Progenitor cell of endocrine pancreas (in vitro differentiated cells): ENCODE measurements around the gene CNST. TPM values are rescaled to one million over a fixed set of nuclear protein-coding genes. Genes with fewer than 3 reads are reported as not detected.
"Not testable (repeated sequence)": the region's sequence is repeated elsewhere in the genome, so short reads cannot be mapped to it uniquely, and the experiment has no call there.

Source experiments
- DNase-seq: peaks from one replicate; pipeline ENCODE4 v3.0.0; 2021; ENCODE audit warnings: low spot score; ENCODE audit not compliant: unreplicated experiment
- H3K27ac Mint-ChIP-seq: 2 replicates; pipeline ENCODE4 v1.8.0; 2021; ENCODE audit warnings: mild to moderate bottlenecking, moderate library complexity, mixed read lengths
- H3K27me3 Mint-ChIP-seq: 2 replicates; pipeline ENCODE4 v1.8.0; 2021; ENCODE audit warnings: mixed read lengths
- H3K36me3 Mint-ChIP-seq: 2 replicates; pipeline ENCODE4 v1.8.0; 2022; ENCODE audit warnings: mixed read lengths; ENCODE audit not compliant: insufficient read depth
- H3K4me1 Mint-ChIP-seq: 2 replicates; pipeline ENCODE4 v1.8.0; 2021; ENCODE audit warnings: low read depth, mixed read lengths
- H3K4me3 Mint-ChIP-seq: 2 replicates; pipeline ENCODE4 v1.8.0; 2021; ENCODE audit warnings: low read depth, mild to moderate bottlenecking, moderate library complexity, mixed read lengths
- H3K9me3 Mint-ChIP-seq: 2 replicates; pipeline ENCODE4 v1.8.0; 2021; ENCODE audit warnings: low read depth, mixed read lengths
- CTCF ChIP-seq: fragments of 200-600 bp; sonication (generic); IDR thresholded peaks from one replicate; pipeline ENCODE4 v1.5.0; 2021; ENCODE audit warnings: antibody characterized with exemption, mild to moderate bottlenecking; ENCODE audit not compliant: unreplicated experiment
- total RNA-seq: library from RNA; stranded (reverse); gene quantifications from 2 replicates; pipeline ENCODE4 v1.2.1, GENCODE V29; 2021

The CNST gene
- total RNA-seq, 1 donor from 2014 or later = 28.3 TPM

GRCh38 chr1:246597971-246598370 lies 31.7 kb downstream of the CNST start:
- Mint-ChIP-seq H3K27ac (no peak overlapping the region), H3K9me3 (peaks cover 5% of the 10 kb centered on the region), H3K4me1 (peaks cover 10% of the 10 kb centered on the region), H3K27me3 (no peaks in the 10 kb centered on the region), H3K4me3 (no peak overlapping the region), H3K36me3 (peaks cover 15% of the 10 kb centered on the region)
- DNase-seq = no peak
- no peak for TF ChIP-seq CTCF

GRCh38 chr1:246599315-246599714 lies 33.1 kb downstream of the CNST start:
- H3K27ac Mint-ChIP-seq = no peak overlapping the region
- H3K4me3 Mint-ChIP-seq = no peak overlapping the region
- DNase-seq = no peak
- H3K9me3 Mint-ChIP-seq = peaks cover 12% of the 10 kb centered on the region
- peaks cover 10% of the 10 kb centered on the region for H3K4me1 Mint-ChIP-seq
- no peaks in the 10 kb centered on the region for H3K27me3 Mint-ChIP-seq
- no peak for TF ChIP-seq CTCF
- peaks cover 23% of the 10 kb centered on the region for H3K36me3 Mint-ChIP-seq

- TF ChIP-seq CTCF = no peak
- Mint-ChIP-seq H3K36me3 (peaks cover 26% of the 10 kb centered on the region), H3K4me1 (peaks cover 10% of the 10 kb centered on the region), H3K27ac (no peak overlapping the region), H3K27me3 (no peaks in the 10 kb centered on the region), H3K4me3 (no peak overlapping the region), H3K9me3 (peaks cover 13% of the 10 kb centered on the region)
- no peak for DNase-seq
Measured at GRCh38 chr1:246600579-246600978, 34.3 kb downstream of the CNST start.

GRCh38 chr1:246602194-246602593 lies 35.9 kb downstream of the CNST start:
- peaks cover 13% of the 10 kb centered on the region for H3K9me3 Mint-ChIP-seq

GRCh38 chr1:246605231-246605630 lies 39.0 kb downstream of the CNST start:
- H3K27ac Mint-ChIP-seq, H3K27me3 Mint-ChIP-seq, H3K4me3 Mint-ChIP-seq, DNase-seq: not testable (repeated sequence)
- Mint-ChIP-seq H3K9me3 (peaks cover 13% of the 10 kb centered on the region), H3K4me1 (peaks cover 10% of the 10 kb centered on the region), H3K36me3 (peaks cover 25% of the 10 kb centered on the region)

More at GRCh38 chr1:246602194-246602593, 35.9 kb downstream of the CNST start:
- TF ChIP-seq CTCF = no peak
- peaks cover 22% of the 10 kb centered on the region for H3K36me3 Mint-ChIP-seq
- no peaks in the 10 kb centered on the region for H3K27me3 Mint-ChIP-seq
- H3K4me1 Mint-ChIP-seq = peaks cover 10% of the 10 kb centered on the region
- no peak overlapping the region for H3K27ac Mint-ChIP-seq
- no peak for DNase-seq
- no peak overlapping the region for H3K4me3 Mint-ChIP-seq

- no peak overlapping the region for H3K4me3 Mint-ChIP-seq
- H3K27ac Mint-ChIP-seq = no peak overlapping the region
- H3K27me3 Mint-ChIP-seq = no peaks in the 10 kb centered on the region
- peaks cover 6% of the 10 kb centered on the region for H3K4me1 Mint-ChIP-seq
- H3K36me3 Mint-ChIP-seq = peaks cover 23% of the 10 kb centered on the region
- H3K9me3 Mint-ChIP-seq = peaks cover 11% of the 10 kb centered on the region
- no peak for TF ChIP-seq CTCF
- DNase-seq = no peak
Measured at GRCh38 chr1:246607462-246607861, 41.2 kb downstream of the CNST start.
